ENCODE results near the gene NDUFS3.

- TF ChIP-seq, protein P1, sequence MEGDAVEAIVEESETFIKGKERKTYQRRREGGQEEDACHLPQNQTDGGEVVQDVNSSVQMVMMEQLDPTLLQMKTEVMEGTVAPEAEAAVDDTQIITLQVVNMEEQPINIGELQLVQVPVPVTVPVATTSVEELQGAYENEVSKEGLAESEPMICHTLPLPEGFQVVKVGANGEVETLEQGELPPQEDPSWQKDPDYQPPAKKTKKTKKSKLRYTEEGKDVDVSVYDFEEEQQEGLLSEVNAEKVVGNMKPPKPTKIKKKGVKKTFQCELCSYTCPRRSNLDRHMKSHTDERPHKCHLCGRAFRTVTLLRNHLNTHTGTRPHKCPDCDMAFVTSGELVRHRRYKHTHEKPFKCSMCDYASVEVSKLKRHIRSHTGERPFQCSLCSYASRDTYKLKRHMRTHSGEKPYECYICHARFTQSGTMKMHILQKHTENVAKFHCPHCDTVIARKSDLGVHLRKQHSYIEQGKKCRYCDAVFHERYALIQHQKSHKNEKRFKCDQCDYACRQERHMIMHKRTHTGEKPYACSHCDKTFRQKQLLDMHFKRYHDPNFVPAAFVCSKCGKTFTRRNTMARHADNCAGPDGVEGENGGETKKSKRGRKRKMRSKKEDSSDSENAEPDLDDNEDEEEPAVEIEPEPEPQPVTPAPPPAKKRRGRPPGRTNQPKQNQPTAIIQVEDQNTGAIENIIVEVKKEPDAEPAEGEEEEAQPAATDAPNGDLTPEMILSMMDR (IDR thresholded peaks at IDR 0.05) = no peak
- TF ChIP-seq POLR2AphosphoS5 (IDR thresholded peaks at IDR 0.05) (no peak), EP300 (IDR thresholded peaks at IDR 0.05) (no peak)
Observed at GRCh38 chr11:47628026-47628425, 49.2 kb downstream of the NDUFS3 start.
